MCF 10A (cell line): Measurements from ENCODE around the gene IL3. TPM values are rescaled to one million over a fixed set of nuclear protein-coding genes. Genes with fewer than 3 reads are reported as not detected.

Experiments used
- BruUV-seq: library from RNA; stranded (reverse); fragments of 400-500 nt; replicated peaks from 2 replicates; lab custom pipeline; 2021; lab: Mats Ljungman, UMichigan
- CTCF ChIA-PET: fragments of 300-600 bp; sonication (Branson Sonifier 250); formaldehyde crosslinking; extraction: SDS; loops from one replicate; lab custom pipeline; 2021; ENCODE audit warnings: antibody characterized with exemption, inconsistent platforms; lab: Yijun Ruan, JAX
- POLR2A ChIA-PET: fragments of 300-600, 350-650 bp; sonication (Branson Sonifier 250); formaldehyde crosslinking; extraction: SDS; loops from one replicate; lab custom pipeline; 2020; ENCODE audit warnings: antibody characterized with exemption, inconsistent platforms; lab: Yijun Ruan, JAX
- DNase-seq: peaks from one replicate; pipeline ENCODE4 v3.0.0-alpha.2; 2018; ENCODE audit not compliant: unreplicated experiment
- H3K27ac Mint-ChIP-seq: one replicate; pipeline ENCODE4 v1.8.0; 2022; ENCODE audit warnings: mild to moderate bottlenecking, low read depth, mixed read lengths; ENCODE audit not compliant: unreplicated experiment
- H3K27me3 Mint-ChIP-seq: one replicate; pipeline ENCODE4 v1.8.0; 2022; ENCODE audit warnings: mixed read lengths; ENCODE audit not compliant: insufficient read depth, unreplicated experiment
- H3K36me3 Mint-ChIP-seq: one replicate; pipeline ENCODE4 v1.8.0; 2022; ENCODE audit warnings: mild to moderate bottlenecking, moderate library complexity, mixed read lengths; ENCODE audit not compliant: insufficient read depth, unreplicated experiment
- H3K4me1 Mint-ChIP-seq: one replicate; pipeline ENCODE4 v1.8.0; 2022; ENCODE audit warnings: mixed read lengths; ENCODE audit not compliant: insufficient read depth, unreplicated experiment
- H3K4me3 Mint-ChIP-seq: one replicate; pipeline ENCODE4 v1.8.0; 2022; ENCODE audit warnings: mild to moderate bottlenecking, moderate library complexity, mixed read lengths; ENCODE audit not compliant: unreplicated experiment
- H3K9me3 Mint-ChIP-seq: one replicate; pipeline ENCODE4 v1.8.0; 2022; ENCODE audit warnings: mixed read lengths; ENCODE audit not compliant: unreplicated experiment
- intact Hi-C: fragments of 100-400 bp; cut with micrococcal nuclease; formaldehyde crosslinking; loops from 2 replicates; pipeline ENCODE4 v1.14.1; 2022
- total RNA-seq: library from RNA; stranded (reverse); gene quantifications from 2 replicates; pipeline ENCODE4 v1.2.3, GENCODE V29; 2022
- TF ChIP-seq, protein P1 (sequence below): fragments of 200-600 bp; IDR thresholded peaks from one replicate; pipeline ENCODE4 v1.8.0; 2022; ENCODE audit warnings: antibody characterized with exemption, mild to moderate bottlenecking; ENCODE audit not compliant: unreplicated experiment

IL3 gene
- total RNA-seq, 1 experiment from 2014 or later: not detected

- Mint-ChIP-seq H3K27ac (no peak within 1 kb of the TSS), H3K36me3 (no peaks in the 10 kb centered on the region), H3K9me3 (no peaks in the 10 kb centered on the region), H3K27me3 (no peaks in the 10 kb centered on the region), H3K4me1 (peaks cover 25% of the 10 kb centered on the region), H3K4me3 (peak within 1 kb of the TSS; percentile 35)
- ChIA-PET CTCF (interaction anchor here (0.7 to 4.3 kb wide), 9 partner anchors 8 to 165 kb away, joined by 3 to 35 read pairs (median 4); no protein-coding TSS in a partner anchor), POLR2A (interaction anchor here (1.1 to 1.2 kb wide), 2 partner anchors 16 to 28 kb away, joined by 3 read pairs; no protein-coding TSS in a partner anchor)
- DNase-seq: peak; percentile 85
- no TSS peak for BruUV-seq
- intact Hi-C loops: loop anchor here (2.0 kb wide), 1 partner anchor 21 kb away; no protein-coding TSS in a partner anchor
- TF ChIP-seq, protein P1, sequence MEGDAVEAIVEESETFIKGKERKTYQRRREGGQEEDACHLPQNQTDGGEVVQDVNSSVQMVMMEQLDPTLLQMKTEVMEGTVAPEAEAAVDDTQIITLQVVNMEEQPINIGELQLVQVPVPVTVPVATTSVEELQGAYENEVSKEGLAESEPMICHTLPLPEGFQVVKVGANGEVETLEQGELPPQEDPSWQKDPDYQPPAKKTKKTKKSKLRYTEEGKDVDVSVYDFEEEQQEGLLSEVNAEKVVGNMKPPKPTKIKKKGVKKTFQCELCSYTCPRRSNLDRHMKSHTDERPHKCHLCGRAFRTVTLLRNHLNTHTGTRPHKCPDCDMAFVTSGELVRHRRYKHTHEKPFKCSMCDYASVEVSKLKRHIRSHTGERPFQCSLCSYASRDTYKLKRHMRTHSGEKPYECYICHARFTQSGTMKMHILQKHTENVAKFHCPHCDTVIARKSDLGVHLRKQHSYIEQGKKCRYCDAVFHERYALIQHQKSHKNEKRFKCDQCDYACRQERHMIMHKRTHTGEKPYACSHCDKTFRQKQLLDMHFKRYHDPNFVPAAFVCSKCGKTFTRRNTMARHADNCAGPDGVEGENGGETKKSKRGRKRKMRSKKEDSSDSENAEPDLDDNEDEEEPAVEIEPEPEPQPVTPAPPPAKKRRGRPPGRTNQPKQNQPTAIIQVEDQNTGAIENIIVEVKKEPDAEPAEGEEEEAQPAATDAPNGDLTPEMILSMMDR: no peak
Observed at GRCh38 chr5:132073231-132074013, 13.0 kb downstream of the IL3 start, which contains the start of gene CSF2. TSS of gene CSF2 (plus strand) at chr5:132073789. CDS start at chr5:132073824, 35 bp downstream.

- no peak overlapping the region for H3K27ac Mint-ChIP-seq
- no TSS peak for BruUV-seq
- no peaks in the 10 kb centered on the region for H3K27me3 Mint-ChIP-seq
- H3K4me3 Mint-ChIP-seq: peak overlapping the region; percentile 35
- ChIA-PET CTCF (interaction anchor here (0.9 to 4.3 kb wide), 7 partner anchors 9 to 164 kb away, joined by 3 to 35 read pairs (median 4); no protein-coding TSS in a partner anchor), POLR2A (interaction anchor here (1.2 to 1.3 kb wide), 2 partner anchors 15 to 277 kb away, joined by 3 read pairs; partner anchors contain the start of gene FNIP1)
- H3K36me3 Mint-ChIP-seq: no peaks in the 10 kb centered on the region
- intact Hi-C loops: no loop called here
- TF ChIP-seq, protein P1: no peak
- no peaks in the 10 kb centered on the region for H3K9me3 Mint-ChIP-seq
- peaks cover 25% of the 10 kb centered on the region for H3K4me1 Mint-ChIP-seq
- DNase-seq: peak; percentile 78
Observed at GRCh38 chr5:132074091-132074771, 13.8 kb downstream of the IL3 start.

DNA sequence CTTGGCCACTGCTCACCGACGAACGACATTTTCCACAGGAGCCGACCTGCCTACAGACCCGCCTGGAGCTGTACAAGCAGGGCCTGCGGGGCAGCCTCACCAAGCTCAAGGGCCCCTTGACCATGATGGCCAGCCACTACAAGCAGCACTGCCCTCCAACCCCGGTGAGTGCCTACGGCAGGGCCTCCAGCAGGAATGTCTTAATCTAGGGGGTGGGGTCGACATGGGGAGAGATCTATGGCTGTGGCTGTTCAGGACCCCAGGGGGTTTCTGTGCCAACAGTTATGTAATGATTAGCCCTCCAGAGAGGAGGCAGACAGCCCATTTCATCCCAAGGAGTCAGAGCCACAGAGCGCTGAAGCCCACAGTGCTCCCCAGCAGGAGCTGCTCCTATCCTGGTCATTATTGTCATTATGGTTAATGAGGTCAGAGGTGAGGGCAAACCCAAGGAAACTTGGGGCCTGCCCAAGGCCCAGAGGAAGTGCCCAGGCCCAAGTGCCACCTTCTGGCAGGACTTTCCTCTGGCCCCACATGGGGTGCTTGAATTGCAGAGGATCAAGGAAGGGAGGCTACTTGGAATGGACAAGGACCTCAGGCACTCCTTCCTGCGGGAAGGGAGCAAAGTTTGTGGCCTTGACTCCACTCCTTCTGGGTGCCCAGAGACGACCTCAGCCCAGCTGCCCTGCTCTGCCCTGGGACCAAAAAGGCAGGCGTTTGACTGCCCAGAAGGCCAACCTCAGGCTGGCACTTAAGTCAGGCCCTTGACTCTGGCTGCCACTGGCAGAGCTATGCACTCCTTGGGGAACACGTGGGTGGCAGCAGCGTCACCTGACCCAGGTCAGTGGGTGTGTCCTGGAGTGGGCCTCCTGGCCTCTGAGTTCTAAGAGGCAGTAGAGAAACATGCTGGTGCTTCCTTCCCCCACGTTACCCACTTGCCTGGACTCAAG is 14.6 kb downstream of the IL3 start:
- TF ChIP-seq, protein P1: no peak
- BruUV-seq: no TSS peak
- no peaks in the 10 kb centered on the region for H3K27me3 Mint-ChIP-seq
- peak; percentile 42 for DNase-seq
- H3K9me3 Mint-ChIP-seq: no peaks in the 10 kb centered on the region
- no peaks in the 10 kb centered on the region for H3K36me3 Mint-ChIP-seq
- no peak overlapping the region for H3K4me3 Mint-ChIP-seq
- ChIA-PET CTCF (interaction anchor here (0.7 to 4.3 kb wide), 6 partner anchors 10 to 163 kb away, joined by 3 to 35 read pairs (median 8); no protein-coding TSS in a partner anchor), POLR2A (interaction anchor here (1.3 kb wide), 1 partner anchor 278 kb away, joined by 3 read pairs; the partner anchor contains the start of gene FNIP1)
- peaks cover 25% of the 10 kb centered on the region for H3K4me1 Mint-ChIP-seq
- no peak overlapping the region for H3K27ac Mint-ChIP-seq
- intact Hi-C loops: loop anchor here (1.0 kb wide), 1 partner anchor 27 kb away; no protein-coding TSS in a partner anchor
